Measurements from ENCODE around the gene BACH2.

BACH2 gene

GRCh38 chr6:90237350-90237990 lies 59.2 kb downstream of the BACH2 start:
- DNase-seq (ENCODE audit: low spot score), result no peak

GRCh38 chr6:90233994-90234393 lies 62.6 kb downstream of the BACH2 start:
- no peak for DNase-seq (ENCODE audit: low spot score)

- no peak for DNase-seq (ENCODE audit: low spot score)
These were observed 63.4 kb downstream of the BACH2 start for GRCh38 chr6:90233213-90233612.

GRCh38 chr6:90231798-90232197 lies 64.8 kb downstream of the BACH2 start:
- DNase-seq (ENCODE audit: low spot score), result no peak

- no peak for DNase-seq (ENCODE audit: low spot score)
These were observed 65.3 kb downstream of the BACH2 start for GRCh38 chr6:90231308-90231707.

GRCh38 chr6:90230548-90231215 lies 66.0 kb downstream of the BACH2 start:
- no peak for DNase-seq (ENCODE audit: low spot score)

GRCh38 chr6:90229331-90230010 lies 67.2 kb downstream of the BACH2 start:
- DNase-seq (ENCODE audit: low spot score), result no peak

GRCh38 chr6:90227673-90228072 lies 69.0 kb downstream of the BACH2 start:
- no peak for DNase-seq (ENCODE audit: low spot score)

GRCh38 chr6:90227213-90227612 lies 69.4 kb downstream of the BACH2 start:
- DNase-seq (ENCODE audit: low spot score), result no peak

- DNase-seq (ENCODE audit: low spot score), result no peak
These were observed 70.4 kb downstream of the BACH2 start for GRCh38 chr6:90226257-90226656.

GRCh38 chr6:90224196-90224595 lies 72.4 kb downstream of the BACH2 start:
- no peak for DNase-seq (ENCODE audit: low spot score)

GRCh38 chr6:90222724-90223198 lies 73.9 kb downstream of the BACH2 start:
- DNase-seq (ENCODE audit: low spot score), result peak; percentile 75

GRCh38 chr6:90222008-90222407 lies 74.6 kb downstream of the BACH2 start:
- no peak for DNase-seq (ENCODE audit: low spot score)

GRCh38 chr6:90221403-90221802 lies 75.2 kb downstream of the BACH2 start:
- DNase-seq (ENCODE audit: low spot score), result no peak

GRCh38 chr6:90220273-90220672 lies 76.4 kb downstream of the BACH2 start:
- no peak for DNase-seq (ENCODE audit: low spot score)

GRCh38 chr6:90219209-90219985 lies 77.2 kb downstream of the BACH2 start:
- no peak for DNase-seq (ENCODE audit: low spot score)

- no peak for DNase-seq (ENCODE audit: low spot score)
These were observed 77.8 kb downstream of the BACH2 start for GRCh38 chr6:90218959-90219208.

- no peak for DNase-seq (ENCODE audit: low spot score)
These were observed 79.0 kb downstream of the BACH2 start for GRCh38 chr6:90217506-90218127.

GRCh38 chr6:90216072-90216977 lies 80.3 kb downstream of the BACH2 start:
- no peak for DNase-seq (ENCODE audit: low spot score)

GRCh38 chr6:90214966-90215365 lies 81.7 kb downstream of the BACH2 start:
- no peak for DNase-seq (ENCODE audit: low spot score)

GRCh38 chr6:90214461-90214860 lies 82.2 kb downstream of the BACH2 start:
- DNase-seq (ENCODE audit: low spot score), result no peak
